Ishikawa (cell line): ENCODE results near the gene CUTA.

ENCODE experiments used
- CEBPB ChIP-seq: IDR thresholded peaks from 2 replicates; pipeline ENCODE4 v1.6.1; 2012
- CREB1 ChIP-seq: IDR thresholded peaks from 2 replicates; pipeline ENCODE4 v1.6.1; 2012; ENCODE audit warnings: low read depth
- EGR1 ChIP-seq: IDR thresholded peaks from 2 replicates; pipeline ENCODE4 v1.6.1; 2012
- EP300 ChIP-seq: IDR thresholded peaks from 2 replicates; pipeline ENCODE4 v1.6.1; 2012; ENCODE audit warnings: borderline replicate concordance
- FOXM1 ChIP-seq: IDR thresholded peaks from 2 replicates; pipeline ENCODE4 v1.6.1; 2012; ENCODE audit warnings: low read depth, borderline replicate concordance
- MAX ChIP-seq: IDR thresholded peaks from 2 replicates; pipeline ENCODE4 v1.6.1; 2012
- NFIC ChIP-seq: IDR thresholded peaks from 2 replicates; pipeline ENCODE4 v1.6.1; 2012
- RAD21 ChIP-seq: IDR thresholded peaks from 2 replicates; pipeline ENCODE4 v1.6.1; 2012; ENCODE audit warnings: low read depth
- TAF1 ChIP-seq: IDR thresholded peaks from 2 replicates; pipeline ENCODE4 v1.6.1; 2012; ENCODE audit warnings: low read depth, mild to moderate bottlenecking
- TCF12 ChIP-seq: IDR thresholded peaks from 2 replicates; pipeline ENCODE4 v1.6.1; 2012; ENCODE audit warnings: low read depth
- TEAD4 ChIP-seq: IDR thresholded peaks from 2 replicates; pipeline ENCODE4 v1.6.1; 2012
- YY1 ChIP-seq: IDR thresholded peaks from 2 replicates; pipeline ENCODE4 v1.6.1; 2012; ENCODE audit warnings: low read depth
- ZBTB7A ChIP-seq: IDR thresholded peaks from 2 replicates; pipeline ENCODE4 v1.6.1; 2012; ENCODE audit warnings: low read depth
- TF ChIP-seq, protein P1 (sequence below): IDR thresholded peaks from 2 replicates; pipeline ENCODE4 v1.6.1; 2012; ENCODE audit warnings: low read depth, mild to moderate bottlenecking
- TF ChIP-seq, protein P2 (sequence below): IDR thresholded peaks from 2 replicates; pipeline ENCODE4 v1.6.1; 2012

CUTA gene

DNA sequence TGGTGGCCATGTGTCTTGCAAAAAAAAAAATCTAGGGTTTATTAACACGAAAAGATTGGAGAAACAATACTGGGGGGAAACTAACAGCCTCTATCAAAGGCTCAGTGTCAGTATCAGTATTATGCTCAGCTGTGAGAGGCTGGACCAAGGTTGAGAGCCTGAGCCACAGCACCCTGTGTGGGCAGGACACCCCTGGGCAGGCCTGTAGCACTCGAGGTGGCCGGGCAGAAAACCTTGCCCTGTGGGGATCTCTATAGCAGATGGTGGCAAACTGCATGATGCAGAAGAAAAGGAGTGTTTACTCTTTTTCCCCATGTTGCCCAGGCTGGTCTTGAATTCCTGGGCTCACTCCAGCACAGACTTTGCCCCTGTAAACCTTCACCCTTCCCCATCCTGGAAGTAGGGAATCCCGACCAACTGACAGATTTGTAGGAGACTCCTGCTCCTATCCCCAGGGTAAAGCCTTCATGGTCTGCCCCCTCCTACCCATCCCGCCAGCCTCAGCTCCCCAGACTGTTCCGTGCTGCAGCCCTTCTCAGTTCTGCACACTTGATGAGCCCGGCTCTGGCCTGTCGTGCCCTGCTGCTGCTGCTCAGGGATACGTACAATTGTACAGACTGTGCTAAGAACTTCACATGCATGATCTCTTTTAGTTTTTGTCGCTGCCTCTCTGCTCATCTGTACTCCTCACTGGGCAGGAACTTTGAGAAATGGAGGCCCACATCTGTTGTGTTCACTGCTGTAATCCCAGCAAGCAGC is 34.3 kb downstream of the CUTA start:
- no peak for TF ChIP-seq MAX
- TF ChIP-seq RAD21: no peak

GRCh38 chr6:33380272-33380981 is 37.5 kb downstream of the CUTA start:
- no peak for TF ChIP-seq FOXM1
- no peak for TF ChIP-seq RAD21
- TF ChIP-seq EGR1: no peak
- no peak for TF ChIP-seq TAF1

GRCh38 chr6:33377171-33377570 is 40.7 kb downstream of the CUTA start:
- TF ChIP-seq FOXM1 (no peak), ZBTB7A (no peak), NFIC (no peak), RAD21 (no peak), CEBPB (no peak), EP300 (no peak), EGR1 (no peak), MAX (no peak), CREB1 (no peak)
- TF ChIP-seq, protein P1, sequence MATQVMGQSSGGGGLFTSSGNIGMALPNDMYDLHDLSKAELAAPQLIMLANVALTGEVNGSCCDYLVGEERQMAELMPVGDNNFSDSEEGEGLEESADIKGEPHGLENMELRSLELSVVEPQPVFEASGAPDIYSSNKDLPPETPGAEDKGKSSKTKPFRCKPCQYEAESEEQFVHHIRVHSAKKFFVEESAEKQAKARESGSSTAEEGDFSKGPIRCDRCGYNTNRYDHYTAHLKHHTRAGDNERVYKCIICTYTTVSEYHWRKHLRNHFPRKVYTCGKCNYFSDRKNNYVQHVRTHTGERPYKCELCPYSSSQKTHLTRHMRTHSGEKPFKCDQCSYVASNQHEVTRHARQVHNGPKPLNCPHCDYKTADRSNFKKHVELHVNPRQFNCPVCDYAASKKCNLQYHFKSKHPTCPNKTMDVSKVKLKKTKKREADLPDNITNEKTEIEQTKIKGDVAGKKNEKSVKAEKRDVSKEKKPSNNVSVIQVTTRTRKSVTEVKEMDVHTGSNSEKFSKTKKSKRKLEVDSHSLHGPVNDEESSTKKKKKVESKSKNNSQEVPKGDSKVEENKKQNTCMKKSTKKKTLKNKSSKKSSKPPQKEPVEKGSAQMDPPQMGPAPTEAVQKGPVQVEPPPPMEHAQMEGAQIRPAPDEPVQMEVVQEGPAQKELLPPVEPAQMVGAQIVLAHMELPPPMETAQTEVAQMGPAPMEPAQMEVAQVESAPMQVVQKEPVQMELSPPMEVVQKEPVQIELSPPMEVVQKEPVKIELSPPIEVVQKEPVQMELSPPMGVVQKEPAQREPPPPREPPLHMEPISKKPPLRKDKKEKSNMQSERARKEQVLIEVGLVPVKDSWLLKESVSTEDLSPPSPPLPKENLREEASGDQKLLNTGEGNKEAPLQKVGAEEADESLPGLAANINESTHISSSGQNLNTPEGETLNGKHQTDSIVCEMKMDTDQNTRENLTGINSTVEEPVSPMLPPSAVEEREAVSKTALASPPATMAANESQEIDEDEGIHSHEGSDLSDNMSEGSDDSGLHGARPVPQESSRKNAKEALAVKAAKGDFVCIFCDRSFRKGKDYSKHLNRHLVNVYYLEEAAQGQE: no peak

DNA sequence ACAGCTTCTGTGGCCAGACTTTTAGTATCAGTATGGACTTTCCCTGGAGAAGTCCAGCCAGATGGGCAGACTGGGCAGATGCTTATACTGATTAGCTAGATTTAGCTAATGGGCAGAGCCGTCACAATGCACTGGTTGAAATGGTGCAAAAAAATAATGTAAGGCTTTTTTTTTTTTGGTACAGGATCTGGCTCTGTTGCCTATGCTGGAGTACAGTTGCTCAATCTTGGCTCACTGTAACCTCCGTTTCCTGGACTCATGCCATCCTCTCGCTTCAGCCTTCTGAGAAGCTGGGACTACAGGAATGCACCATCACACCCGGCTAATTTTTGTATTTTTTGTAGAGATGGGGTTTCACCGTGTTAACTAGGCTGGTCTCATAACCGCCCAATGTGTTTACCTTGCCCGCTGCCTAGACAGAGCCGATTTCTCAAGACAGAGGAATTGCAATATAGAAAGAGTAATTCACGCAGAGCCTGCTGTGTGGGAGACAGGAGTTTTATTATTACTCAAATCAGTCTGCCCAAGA is 42.7 kb downstream of the CUTA start:
- TF ChIP-seq RAD21 (no peak), TAF1 (no peak), CEBPB (peak; percentile 90), EP300 (no peak), NFIC (peak; percentile 60)

GRCh38 chr6:33373960-33374910 is 43.7 kb downstream of the CUTA start:
- TF ChIP-seq RAD21 (no peak), EGR1 (no peak), CEBPB (no peak), TAF1 (no peak), NFIC (no peak), CREB1 (no peak), TCF12 (no peak), MAX (no peak), FOXM1 (no peak), EP300 (no peak), TEAD4 (no peak), YY1 (no peak), ZBTB7A (no peak)
- TF ChIP-seq, protein P2, sequence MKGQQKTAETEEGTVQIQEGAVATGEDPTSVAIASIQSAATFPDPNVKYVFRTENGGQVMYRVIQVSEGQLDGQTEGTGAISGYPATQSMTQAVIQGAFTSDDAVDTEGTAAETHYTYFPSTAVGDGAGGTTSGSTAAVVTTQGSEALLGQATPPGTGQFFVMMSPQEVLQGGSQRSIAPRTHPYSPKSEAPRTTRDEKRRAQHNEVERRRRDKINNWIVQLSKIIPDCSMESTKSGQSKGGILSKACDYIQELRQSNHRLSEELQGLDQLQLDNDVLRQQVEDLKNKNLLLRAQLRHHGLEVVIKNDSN: no peak
- TF ChIP-seq, protein P1: no peak

- TF ChIP-seq MAX: no peak
Observed at GRCh38 chr6:33372526-33373123, 45.3 kb downstream of the CUTA start.
